ENCODE measurements around the gene SHMT2. TPM values are rescaled to one million over a fixed set of nuclear protein-coding genes. Genes with fewer than 3 reads are reported as not detected.
A peak's percentile ranks its signal among the peaks of the same experiment; 100 is the strongest.
"Not testable (repeated sequence)": the region's sequence is repeated elsewhere in the genome, so short reads cannot be mapped to it uniquely, and the experiment has no call there.

The SHMT2 gene
- polyA plus RNA-seq, 3 donors = 69.1 to 86.6 (median 77.3) TPM

DNA sequence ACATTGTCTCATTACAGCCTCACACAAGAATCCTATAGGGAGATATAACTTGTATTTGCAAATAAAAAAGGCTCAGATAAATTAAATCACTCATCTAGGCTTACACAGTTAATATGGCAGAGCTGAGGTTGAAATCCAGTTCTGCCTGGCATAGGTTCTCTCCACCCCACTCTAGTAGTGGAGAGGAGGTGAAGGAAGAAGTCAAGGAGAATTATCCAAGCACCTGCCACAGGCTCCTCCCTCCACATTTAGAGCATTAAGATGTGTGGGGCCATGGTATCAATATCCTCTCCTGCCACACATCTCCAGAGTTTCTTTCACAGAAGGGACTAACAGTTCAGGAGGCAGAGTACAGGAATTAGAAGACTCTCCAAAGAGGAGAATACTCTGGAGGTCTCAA is 44.0 kb downstream of the SHMT2 start:
- DNase-seq (ENCODE audit: extremely low read depth in 1 of 11, low read depth in 9 of 11, low spot score in 4 of 11) = no peak

DNA sequence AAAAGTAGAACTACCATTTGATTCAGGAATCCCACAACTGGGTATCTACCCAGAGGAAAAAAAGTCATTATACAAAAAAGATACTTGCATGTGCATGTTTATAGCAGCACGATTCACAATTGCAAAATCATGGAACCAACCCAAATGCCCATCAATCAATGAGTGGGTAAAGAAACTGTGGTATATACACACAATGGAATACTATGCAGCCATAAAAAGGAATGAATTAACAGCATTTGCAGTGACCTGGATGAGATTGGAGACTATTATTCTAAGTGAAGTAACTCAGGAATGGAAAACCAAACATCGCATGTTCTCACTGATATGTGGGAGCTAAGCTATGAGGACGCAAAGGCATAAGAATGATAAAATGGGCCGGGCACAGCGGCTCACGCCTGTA is 46.7 kb downstream of the SHMT2 start:
- not testable (repeated sequence) for DNase-seq (ENCODE audit: extremely low read depth in 1 of 11, low read depth in 9 of 11, low spot score in 4 of 11)

DNA sequence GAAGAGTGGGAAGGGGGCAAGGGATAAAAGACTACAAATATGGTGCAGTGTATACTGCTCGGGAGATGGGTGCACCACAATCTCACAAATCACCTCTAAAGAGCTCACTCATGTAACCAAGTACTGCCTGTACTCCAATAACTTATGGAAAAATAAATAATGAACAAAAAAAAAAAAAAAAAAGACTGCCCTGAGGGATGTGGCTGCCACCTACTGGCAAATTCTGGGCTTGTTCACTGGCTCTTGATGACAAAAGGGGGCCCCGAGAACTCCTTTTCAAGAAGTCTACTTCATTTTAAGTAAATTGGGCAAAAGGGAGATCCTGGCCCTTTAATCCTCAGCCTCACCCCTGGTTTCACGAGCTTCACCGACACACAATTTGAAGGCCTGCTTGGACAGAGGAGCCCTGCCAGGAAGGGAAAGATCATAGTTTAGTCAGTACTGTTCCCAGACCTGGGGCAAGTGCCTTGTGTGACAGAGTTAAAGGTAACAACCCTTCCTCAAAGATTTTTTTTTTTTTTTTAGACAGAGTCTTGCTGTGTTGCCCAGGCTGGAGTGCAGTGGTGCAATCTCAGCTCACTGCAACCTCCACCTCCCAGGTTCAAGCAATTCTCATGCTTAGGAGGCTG is 47.5 kb downstream of the SHMT2 start:
- no peak for DNase-seq (ENCODE audit: extremely low read depth in 1 of 11, low read depth in 9 of 11, low spot score in 4 of 11)

DNA sequence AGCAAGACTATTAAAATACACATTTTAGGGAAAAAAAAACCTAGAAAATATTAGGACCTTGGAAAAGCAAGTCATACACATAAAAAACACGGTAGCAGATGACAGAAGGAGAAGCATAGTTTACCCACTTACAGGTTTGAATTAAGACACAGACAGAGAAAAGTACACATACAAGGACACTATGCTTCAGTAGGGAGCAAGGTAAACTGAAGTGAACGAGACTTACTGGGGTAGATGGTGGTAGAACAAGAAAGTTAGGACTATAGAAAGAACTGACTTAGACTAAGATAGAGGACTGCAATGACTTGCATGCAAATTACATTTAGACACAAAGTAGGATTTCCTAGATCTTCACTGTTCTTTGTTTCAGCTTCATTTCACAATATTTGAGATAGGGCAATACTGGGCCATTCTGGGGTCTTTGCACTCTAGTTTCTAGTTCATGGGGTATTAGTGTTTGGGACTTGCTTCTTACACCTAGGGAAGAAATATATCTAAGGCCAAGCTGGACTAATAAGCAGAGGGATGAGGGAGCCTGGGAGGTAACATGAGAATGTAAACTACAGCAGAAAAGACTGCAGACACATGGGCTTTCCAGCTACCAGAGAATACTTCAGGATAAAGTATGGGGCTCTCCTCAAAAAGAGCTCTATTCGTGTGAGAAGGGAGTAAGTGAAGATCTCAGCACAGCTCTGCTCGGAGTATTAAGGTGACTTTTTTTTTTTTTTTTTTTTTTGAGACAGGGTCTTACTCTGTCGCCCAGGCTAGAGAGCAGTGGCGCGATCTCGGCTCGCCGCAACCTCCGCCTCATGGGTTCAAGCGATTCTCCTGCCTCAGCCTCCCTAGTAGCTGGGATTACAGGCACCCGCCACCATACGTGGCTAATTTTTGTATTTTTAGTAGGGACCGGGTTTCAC is 49.2 kb downstream of the SHMT2 start:
- no peak for DNase-seq (ENCODE audit: extremely low read depth in 1 of 11, low read depth in 9 of 11, low spot score in 4 of 11)

DNA sequence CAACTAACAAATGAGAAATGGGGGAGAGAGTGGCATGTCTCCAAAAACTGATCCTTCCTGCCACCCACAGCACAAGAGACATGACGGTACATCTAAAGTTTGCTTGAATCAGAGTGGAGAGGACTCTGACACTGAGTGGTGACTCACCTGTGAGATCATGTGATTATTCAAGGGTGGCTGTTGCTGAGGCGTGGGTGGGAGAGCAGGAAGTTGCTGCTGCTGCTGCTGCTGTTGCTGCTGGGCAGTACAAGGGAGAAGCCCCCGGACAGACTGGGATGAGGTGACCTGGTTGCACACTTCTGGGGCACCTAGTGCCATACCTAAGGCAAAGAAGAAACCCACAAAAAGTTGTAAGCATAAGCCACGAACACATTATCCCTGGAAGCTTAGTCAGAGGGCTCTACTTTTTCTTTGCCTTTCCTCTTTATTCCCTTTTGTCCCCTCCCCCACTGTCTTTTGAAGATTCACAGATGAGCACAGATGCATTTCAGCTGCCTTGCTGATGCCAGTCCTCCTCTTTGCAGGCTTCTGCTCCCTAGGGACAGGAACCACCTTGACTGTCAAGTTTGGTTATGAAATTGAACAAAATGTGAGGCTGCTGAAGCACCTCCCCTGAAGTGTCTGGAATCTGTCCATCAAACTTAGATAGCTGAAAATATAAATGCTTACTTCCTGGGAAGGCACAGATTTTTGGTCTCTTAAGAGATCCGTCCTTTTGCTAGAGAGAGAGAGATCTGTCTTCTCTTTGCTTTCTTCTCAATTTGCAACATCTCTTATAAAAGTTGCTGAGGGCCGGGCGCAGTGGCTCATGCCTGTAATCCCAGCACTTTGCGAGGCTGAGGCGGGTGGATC is 50.9 kb downstream of the SHMT2 start:
- peak in 1 of 11 donors; percentile 15 for DNase-seq (ENCODE audit: extremely low read depth in 1 of 11, low read depth in 9 of 11, low spot score in 4 of 11)

DNA sequence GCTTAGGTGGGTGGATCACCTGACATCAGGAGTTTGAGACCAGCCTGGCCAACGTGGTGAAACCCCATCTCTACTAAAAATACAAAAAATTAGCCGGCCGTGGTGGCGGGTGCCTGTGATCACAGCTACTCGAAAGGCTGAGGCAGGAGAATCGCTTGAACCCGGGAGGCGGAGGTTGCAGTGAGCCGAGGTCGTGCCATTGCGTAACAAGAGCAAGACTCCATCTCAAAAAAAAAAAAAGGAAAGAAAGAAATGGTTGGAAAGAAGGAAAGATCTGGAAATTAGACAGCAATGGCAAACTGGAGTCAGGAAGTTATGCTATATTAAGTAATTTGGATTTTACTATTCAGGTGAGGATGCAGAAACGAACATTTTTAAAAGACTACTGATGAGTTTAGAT is 52.6 kb downstream of the SHMT2 start:
- DNase-seq (ENCODE audit: extremely low read depth in 1 of 11, low read depth in 9 of 11, low spot score in 4 of 11) = not testable (repeated sequence)

Other genes with a start within 250 kb of the SHMT2 start
- gene ZBTB39, start 223.2 kb upstream of the SHMT2 start, polyA plus RNA-seq (ENCODE audit: insufficient read length in 3 of 3) = 10 to 100 TPM; 10.3 to 13.2 (median 12.9) TPM
- 1 to 10 TPM in 1 of 3 donors, under 1 TPM in 2; 0.24 to 1.1 (median 0.47) TPM for gene TAC3, start 213.2 kb upstream of the SHMT2 start, polyA plus RNA-seq (ENCODE audit: insufficient read length in 3 of 3)
- under 1 TPM; 0.11 to 0.47 (median 0.20) TPM for gene MYO1A, start 179.6 kb upstream of the SHMT2 start, polyA plus RNA-seq (ENCODE audit: insufficient read length in 3 of 3)
- 10 to 100 TPM; 23.6 to 26.3 (median 25.9) TPM for gene NEMP1, start 150.9 kb upstream of the SHMT2 start, polyA plus RNA-seq (ENCODE audit: insufficient read length in 3 of 3)
- 10 to 100 TPM; 43.3 to 53.9 (median 52.3) TPM for gene NAB2, start 140.6 kb upstream of the SHMT2 start, polyA plus RNA-seq (ENCODE audit: insufficient read length in 3 of 3)
- 100 to 1,000 TPM in 1 of 3 donors, 10 to 100 TPM in 2; 95.5 to 138 (median 97.6) TPM for gene STAT6, start 118.3 kb upstream of the SHMT2 start, polyA plus RNA-seq (ENCODE audit: insufficient read length in 3 of 3)
- gene LRP1, start 101.2 kb upstream of the SHMT2 start, polyA plus RNA-seq (ENCODE audit: insufficient read length in 3 of 3) = 100 to 1,000 TPM in 1 of 3 donors, 10 to 100 TPM in 2; 60.9 to 106 (median 84.0) TPM
- not detected for gene LRP1-AS, start 82.1 kb upstream of the SHMT2 start, polyA plus RNA-seq (ENCODE audit: insufficient read length in 3 of 3)
- gene NXPH4, start 12.9 kb upstream of the SHMT2 start, polyA plus RNA-seq (ENCODE audit: insufficient read length in 3 of 3) = 1 to 10 TPM; 3.0 to 5.6 (median 4.2) TPM
- 1 to 10 TPM; 5.2 to 8.0 (median 6.1) TPM for gene STAC3, start 21.5 kb downstream of the SHMT2 start, polyA plus RNA-seq (ENCODE audit: insufficient read length in 3 of 3)
- gene R3HDM2, start 201.3 kb downstream of the SHMT2 start, polyA plus RNA-seq (ENCODE audit: insufficient read length in 3 of 3) = 100 to 1,000 TPM in 1 of 3 donors, 10 to 100 TPM in 2; 62.4 to 109 (median 81.4) TPM
- gene INHBC, start 205.1 kb downstream of the SHMT2 start, polyA plus RNA-seq (ENCODE audit: insufficient read length in 3 of 3) = under 1 TPM; 0.25 to 0.33 (median 0.32) TPM
- gene INHBE, start 225.6 kb downstream of the SHMT2 start, polyA plus RNA-seq (ENCODE audit: insufficient read length in 3 of 3) = under 1 TPM; 0.65 to 0.77 (median 0.66) TPM
- gene GLI1, start 230.1 kb downstream of the SHMT2 start, polyA plus RNA-seq (ENCODE audit: insufficient read length in 3 of 3) = 10 to 100 TPM; 16.4 to 22.8 (median 20.3) TPM